Measurements from ENCODE around the gene SLC44A5.

GRCh38 chr1:75264112-75264511 is 346.8 kb downstream of the SLC44A5 start:
- TF ChIP-seq CTCF (conservative IDR thresholded peaks at IDR 0.05; ENCODE audit: low read depth, low read length) (no peak), EZH2 (IDR thresholded peaks at IDR 0.05; ENCODE audit: borderline replicate concordance, low read depth, low read length, poor library complexity, severe bottlenecking) (no peak)
